ENCODE measurements around the gene VAT1L.

Gene VAT1L

DNA sequence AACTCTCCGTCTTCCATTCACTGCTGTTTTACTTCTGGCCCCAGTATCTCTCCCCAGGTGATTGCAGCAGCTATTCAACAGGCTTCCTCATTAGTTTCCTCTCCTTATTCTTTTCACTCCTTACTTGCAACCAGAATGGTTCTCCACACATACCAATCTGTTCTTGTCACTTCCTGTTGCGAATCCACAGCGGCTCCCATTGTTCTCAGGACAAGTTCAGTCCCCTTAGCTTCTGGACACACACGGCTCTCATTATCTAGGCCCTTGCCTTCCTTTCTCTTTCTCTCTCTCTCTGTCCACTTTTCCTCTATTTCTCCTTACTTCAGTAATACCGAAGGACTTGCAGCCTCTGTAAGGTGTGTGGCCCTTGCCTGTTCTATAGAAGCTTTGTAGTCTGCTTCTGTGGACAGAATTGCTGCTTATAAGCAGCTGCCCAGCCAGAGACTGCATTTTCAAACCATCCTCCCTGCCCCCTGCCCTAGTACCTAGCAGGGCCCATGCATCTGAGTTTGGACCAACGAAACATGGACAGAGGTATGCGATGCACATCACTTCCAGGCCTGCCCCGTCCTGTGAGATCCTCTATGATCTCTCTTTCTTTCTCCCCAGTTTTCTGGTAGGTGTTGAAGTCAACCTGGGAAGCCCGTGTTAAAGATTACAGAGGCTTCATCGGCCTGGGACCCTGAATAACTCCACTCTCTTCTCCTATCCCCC lies 45.7 kb downstream of the VAT1L start:
- no peak for DNase-seq (ENCODE audit: low read depth in 2 of 2)

DNA sequence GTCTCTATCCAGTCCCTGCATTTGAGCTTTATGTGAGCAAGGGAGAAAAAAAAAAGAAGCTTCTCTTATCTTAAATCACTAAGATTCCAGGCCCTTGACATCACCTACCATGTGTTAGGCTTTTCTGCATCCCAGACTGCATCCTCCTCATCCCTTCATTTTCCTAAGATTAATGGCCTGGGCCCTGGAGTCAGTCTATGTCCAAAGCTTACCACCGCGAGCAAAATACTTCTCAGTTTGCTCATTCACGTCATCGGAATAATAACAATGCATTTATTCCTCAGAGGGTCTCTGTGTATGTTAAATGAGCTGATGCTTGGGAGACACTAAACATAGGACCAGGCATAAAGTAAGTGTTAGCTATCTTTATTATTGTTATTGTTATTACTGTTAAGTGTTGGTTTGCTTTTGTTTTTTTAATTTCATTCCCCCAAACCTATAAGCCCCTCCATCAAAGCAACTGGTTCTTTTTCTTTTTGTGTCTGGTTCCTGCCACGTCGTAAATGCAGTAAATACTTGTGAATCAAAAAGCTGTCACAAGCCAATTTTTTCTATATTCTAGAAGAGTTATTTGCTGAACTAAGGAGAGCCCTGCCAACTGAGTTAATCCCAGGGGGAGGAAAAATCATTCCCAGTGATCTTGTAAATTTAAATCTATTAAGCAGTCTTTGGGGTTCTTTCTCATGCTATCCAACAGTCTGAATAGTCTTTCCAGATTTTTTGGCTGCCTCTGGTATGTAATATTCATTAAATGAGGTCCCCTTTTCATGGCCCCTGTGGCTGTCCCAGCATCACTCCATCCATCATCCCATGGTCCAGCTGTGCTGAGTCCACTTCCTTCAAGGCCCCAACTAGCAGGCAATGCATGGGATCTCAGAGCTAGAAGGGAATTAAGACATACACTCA lies 46.5 kb downstream of the VAT1L start:
- DNase-seq (ENCODE audit: low read depth in 2 of 2) = no peak

DNA sequence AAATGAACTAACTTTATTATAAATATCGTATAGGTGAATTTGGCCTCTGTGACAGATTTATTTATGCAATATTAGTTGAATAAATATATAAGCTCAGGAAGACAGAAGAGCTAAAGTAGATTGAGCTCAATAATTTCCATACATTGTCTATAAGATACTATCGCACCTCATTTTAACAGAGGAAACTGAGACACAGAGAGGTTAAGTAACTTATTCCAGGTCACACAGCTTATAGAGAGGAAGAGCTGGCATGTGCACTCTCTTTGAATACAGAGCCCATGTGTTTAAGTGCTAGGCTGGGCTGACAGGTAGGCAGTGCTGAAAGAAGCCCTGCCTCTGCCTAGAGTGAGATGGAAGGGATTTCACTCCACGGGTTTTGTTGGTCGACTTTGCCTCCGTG lies 48.4 kb downstream of the VAT1L start:
- no peak for DNase-seq (ENCODE audit: low read depth in 2 of 2)

DNA sequence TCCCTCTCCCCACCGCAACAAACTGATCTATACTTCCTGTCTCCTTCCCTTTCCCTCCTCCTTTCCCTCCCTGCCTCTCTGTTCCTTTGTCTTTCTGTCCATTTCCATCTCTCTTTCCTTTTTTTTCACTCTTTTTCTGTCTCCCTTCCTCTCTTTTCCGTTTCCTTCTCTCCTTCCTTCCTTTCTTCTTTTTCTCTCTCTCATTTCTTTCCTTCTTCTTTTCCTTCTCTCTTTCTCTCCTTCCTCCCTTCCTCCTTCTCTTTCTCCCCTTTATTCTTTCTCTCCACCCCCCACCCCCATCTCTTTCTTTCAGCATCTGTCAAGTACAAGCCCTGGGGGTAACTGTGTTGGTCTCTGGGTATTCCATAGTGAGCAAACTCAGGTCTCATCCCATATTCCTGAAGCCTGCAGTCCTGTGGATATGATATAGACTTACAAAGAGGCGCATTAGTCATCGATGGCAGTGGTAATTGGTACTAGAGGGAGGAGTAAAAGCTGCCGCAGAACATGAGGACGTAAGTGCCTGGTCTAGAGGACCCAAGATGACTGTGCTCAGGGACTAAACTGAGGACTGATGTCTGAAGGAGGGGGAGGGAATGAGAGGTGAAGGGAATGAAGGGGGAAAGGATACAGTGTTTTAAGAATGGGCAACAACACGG lies 50.4 kb downstream of the VAT1L start:
- DNase-seq (ENCODE audit: low read depth in 2 of 2) = no peak

DNA sequence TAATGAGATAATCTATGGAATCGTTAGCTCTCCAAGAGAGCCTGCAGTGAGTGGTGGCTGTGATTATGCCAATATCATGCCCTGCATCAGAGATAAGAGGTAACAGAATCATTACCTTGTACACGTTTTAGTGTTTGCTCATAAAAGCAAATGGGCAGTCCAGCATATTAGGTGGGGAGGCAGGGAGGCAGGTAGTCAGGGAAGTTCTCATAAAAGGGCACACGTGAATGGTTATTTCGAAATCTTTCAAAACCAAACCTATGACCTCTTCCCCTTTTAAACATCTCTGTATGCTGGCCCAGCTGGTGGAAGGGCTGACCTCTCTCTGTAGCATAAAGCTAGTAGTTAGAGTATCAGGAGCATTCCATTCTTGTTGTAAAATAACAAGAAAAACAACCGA lies 51.7 kb downstream of the VAT1L start:
- no peak for DNase-seq (ENCODE audit: low read depth in 2 of 2)

DNA sequence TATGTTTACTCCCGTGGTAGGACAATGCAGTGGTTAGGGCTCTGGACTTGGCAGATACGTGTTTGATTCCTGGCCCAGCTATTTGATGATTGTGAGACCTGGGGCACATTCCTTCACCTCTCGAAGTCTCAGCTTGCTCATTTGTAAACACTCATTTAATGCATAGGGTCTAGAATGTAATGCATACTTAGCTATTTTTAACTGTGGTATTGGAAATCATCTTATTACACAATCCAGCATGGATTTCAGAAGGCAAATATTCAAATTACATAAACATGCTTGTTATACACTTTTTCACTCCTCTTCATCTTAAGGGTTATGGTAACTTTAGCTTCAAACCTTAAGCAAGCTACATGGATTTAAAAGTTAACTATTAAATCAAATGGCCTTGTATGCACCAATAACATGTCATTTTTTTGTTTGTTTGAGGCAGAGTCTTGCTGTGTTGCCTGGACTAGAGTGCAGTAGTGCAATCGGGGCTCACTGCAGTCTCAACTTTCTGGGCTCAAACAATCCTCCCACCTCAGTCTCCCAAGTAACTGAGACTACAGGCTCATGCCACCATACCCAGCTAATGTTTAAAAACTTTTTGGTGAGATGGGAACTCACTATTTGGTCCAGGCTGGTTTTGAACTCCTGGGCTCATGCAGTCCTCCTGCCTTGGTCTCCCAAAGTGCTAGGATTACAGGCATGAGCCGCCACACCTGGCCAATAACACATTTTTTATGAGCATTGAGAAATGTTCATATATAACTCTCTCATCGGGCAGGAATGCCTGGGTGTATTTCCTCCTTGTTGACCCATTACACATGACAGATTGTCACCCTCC lies 52.5 kb downstream of the VAT1L start:
- DNase-seq (ENCODE audit: low read depth in 2 of 2) = no peak

DNA sequence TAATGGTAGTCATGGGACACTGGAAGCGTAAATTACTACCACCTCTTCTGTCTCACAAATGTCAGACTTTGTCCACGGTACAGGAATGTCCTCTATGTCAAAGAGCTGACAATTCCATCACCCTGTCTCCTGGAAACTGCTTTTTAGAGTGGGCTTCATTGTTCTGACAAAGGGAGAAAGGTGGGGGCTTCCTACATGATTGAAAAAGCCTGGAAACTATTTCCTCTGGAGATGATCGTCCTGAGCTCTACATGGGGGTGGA lies 53.1 kb downstream of the VAT1L start:
- no peak for DNase-seq (ENCODE audit: low read depth in 2 of 2)

DNA sequence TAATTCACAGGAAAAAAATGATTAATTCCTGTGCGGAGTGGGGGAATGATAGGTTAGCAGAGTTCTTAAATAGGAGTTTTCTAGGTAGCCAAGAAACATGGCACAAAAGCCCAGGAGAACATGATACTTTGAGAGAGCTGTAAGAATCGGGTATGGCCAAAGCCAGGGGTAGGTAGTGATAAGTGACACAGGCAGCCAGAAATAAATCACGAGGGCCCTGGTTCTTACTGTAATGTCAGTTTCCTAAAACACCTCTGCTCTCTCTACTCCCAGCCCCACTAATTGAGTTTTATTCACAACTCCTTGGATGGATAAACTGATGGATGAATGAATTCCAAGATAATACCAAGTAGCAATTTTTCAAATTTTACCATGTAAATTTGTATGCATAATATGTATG lies 54.1 kb downstream of the VAT1L start:
- no peak for DNase-seq (ENCODE audit: low read depth in 2 of 2)

DNA sequence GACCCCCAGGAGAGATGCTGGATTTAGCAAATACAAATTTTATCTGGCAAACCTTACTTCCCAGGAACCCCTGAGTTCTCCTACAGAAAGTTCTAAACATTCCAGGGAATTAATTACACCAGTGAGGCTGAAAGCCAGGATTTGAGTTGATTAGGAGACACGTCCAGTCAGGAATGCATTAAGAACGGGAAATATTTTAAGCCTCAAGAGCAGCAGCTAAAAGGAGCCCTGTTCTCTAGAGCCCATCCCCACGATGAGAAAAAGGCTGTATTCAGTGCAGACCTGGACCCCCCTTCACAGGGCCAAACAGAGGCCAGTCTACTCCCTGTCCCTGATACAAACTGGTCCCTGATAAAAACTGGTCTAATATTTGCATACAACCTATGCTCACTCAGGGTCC lies 55.0 kb downstream of the VAT1L start:
- no peak for DNase-seq (ENCODE audit: low read depth in 2 of 2)

DNA sequence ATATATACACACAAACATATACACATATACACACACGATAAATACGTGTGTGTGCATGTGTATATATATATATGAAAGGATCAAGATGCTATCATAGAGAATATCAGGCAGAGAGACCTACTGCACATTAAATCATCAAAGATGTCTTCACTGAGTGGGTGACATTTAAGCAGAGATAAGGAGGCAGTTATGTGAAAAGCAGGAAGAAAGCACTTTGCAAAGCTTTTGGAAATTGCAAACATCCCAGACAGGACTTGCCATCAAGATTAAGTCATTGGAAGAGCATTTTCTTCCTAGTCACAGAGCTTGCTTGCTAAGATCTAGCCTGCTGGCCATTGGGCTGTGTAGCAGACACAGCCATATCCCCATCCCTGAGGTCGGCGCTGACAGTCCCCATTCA lies 56.4 kb downstream of the VAT1L start:
- DNase-seq (ENCODE audit: low read depth in 2 of 2) = no peak

DNA sequence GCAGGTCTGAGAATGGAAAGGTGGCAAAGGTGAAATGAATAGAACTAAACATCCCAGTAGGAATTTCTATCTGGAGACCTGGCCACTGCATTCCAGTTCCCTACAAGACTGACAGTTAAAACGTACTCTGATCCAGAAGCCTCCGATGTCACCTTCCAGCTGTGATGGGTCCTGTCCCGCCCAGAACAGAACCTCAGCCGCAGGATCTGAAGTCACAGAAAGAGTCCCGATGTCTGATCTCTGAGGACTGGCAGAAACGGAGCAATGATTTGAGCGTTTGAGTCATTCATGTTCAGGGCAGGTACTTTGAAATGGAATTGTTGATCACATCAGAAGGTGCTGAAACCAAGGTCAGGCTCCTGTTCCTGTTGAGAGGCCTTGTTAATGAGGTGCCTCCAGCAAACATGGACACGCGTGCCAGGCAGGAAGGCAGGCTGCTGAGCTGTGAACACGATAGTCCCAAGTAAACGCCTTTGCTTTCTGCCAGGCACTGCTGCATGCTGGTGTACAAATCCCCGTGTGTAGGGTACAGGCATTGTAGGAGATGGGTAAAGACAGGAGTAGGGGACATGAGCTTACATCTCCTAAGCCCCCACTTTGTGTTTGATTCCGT lies 61.4 kb downstream of the VAT1L start:
- DNase-seq (ENCODE audit: low read depth in 2 of 2) = no peak

DNA sequence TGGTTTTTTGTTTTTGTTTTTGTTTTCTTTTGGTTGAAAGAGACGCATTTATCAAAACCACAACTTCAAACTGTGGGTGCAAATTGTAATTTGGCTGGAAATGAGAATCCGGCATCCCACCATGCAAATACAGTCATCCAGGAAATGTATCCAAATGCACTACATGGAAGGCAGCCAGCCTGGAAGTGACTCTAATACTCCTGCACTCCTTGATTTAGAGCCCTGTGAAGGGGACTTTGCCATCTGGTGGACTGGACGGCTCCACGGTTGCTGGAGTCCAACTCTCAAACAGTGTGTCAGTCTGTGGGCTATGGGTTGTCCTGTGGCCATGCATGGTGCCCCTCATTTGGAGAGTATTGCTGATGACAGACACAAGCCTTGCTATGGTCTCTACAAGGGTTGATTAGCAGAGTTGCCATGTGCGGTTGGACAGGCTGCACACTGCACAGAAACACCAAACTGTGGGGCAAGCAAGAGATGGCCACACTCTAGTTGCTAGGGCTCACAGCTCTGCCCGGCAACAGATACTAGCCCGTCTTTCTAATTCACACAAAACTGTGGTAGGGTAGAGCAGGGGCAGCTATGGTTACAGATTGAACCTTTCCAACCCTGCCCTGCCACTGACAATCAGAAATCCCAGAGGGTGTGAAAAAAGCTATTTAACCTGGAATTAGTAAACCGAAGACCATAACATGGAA lies 62.4 kb downstream of the VAT1L start:
- no peak for DNase-seq (ENCODE audit: low read depth in 2 of 2)

DNA sequence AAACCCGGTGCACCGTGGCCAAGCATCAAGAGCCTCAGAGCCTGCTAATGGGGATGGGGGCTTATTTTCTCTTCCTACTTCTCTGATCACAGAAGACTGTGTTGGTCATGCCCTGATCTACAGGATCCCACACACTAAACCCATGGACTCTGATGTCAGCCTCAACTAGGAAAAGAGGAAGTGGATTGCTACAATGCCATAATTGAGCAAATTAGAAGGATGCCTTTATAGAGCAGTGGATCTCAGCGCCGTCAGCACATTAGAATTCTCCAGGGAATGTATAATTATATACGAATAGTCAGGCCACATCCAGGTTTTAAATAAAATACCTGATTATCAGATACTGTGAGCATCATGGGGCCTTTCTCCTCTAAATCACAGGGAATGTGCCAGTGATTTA lies 64.8 kb downstream of the VAT1L start:
- no peak for DNase-seq (ENCODE audit: low read depth in 2 of 2)

DNA sequence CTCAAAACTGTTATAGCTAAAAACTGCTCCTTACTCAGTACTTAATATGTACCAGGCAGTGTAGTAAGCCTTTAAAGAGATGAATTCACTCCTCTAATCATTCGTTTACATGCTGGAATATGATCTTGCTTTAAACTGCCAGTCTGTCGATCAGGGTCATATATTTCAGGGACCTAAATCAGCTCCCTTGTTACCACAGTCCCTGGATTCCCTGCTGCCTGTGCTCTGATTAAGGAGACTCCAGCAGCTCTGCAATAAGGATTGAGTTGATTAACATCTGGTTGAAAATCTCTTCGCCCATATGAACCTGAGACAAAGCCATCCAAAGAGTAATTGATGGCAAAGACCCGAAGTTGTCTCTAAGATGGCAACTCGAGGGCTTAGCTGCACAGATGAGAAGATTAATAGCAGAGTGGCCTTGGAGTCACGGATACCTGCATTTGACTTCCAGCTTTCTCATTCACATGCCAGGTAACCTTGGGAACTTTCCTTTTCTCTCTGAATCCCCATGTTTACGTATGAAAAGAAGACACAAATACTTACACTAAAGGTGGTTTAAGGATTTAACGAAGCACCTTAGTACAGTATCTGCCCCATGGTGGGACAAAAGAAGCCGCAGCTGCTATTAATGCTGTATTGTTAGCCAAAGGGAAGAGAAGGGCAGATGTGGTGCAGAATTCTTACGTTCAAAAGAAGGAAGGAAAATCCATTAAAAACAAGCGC lies 68.2 kb downstream of the VAT1L start:
- DNase-seq (ENCODE audit: low read depth in 2 of 2) = no peak

DNA sequence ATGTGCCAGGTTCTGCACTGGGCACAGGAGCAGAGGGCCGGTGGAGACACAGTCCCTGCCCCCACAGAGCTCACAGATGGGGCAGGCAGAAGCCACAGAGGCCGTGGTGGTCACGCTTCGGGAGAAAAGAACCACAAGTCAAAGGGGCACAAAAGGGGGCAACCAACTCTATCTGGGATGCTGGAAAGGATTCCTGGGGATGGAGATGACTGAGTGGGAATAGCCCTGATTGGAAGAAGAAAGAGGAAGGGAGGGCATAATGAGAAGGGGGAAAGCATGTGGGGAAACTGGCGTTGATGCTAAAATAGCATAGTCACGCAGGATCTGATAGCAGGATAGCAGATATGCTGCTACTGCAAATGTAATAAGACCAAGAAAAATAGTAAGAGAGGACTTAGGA lies 69.7 kb downstream of the VAT1L start:
- DNase-seq (ENCODE audit: low read depth in 2 of 2) = no peak

DNA sequence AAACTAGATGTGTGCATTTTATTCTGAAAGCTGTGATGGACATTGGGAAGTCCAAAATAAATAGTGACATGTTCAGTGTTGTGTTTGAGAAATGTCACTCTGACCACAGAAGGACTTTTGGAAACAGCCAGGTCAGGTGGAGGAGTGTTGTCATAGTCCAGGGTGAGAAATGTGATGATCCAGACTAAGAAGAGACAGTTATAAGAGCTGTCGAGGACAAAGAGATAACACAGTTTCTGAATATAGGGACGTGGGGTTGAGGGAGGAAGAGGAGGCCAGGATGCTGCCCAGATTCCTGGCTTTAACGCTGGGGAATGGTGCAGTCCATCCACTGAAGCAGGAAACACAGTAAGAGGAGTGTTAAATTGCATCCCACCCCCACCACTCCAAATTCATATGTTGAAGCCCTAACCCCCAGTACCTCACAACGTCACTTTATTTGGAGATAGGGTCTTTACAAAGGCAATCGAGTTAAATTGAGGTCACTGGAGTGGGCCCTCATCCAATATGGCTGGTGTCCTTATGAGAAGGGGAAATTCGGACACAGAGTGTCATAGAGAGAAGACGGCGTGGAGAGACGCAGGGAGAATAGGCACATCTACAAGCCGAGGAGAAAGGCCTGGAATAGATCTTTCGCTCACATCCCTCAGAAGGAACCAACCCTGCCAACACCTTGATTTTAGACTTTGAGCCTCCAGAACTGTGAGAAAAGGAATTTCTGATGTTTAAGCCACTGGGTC lies 71.3 kb downstream of the VAT1L start:
- no peak for DNase-seq (ENCODE audit: low read depth in 2 of 2)

DNA sequence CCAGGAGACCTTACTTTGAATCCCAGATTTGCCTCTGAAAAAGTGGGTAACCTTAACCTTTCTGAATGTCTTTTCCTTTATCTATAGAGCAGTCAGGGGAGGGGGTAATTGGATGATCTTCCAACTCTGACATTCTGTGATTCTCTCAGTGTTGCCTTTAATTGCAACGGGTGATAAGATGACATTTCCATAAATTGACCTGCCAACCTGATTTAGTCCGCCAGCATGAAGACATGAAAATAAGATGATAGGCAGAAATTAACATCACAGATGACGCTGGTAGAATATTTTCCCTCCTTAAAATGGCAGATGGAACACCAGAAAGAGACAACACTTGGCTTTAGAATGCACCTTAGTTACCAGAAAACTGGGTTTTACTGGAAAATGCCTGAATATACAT lies 72.6 kb downstream of the VAT1L start:
- DNase-seq (ENCODE audit: low read depth in 2 of 2) = no peak

DNA sequence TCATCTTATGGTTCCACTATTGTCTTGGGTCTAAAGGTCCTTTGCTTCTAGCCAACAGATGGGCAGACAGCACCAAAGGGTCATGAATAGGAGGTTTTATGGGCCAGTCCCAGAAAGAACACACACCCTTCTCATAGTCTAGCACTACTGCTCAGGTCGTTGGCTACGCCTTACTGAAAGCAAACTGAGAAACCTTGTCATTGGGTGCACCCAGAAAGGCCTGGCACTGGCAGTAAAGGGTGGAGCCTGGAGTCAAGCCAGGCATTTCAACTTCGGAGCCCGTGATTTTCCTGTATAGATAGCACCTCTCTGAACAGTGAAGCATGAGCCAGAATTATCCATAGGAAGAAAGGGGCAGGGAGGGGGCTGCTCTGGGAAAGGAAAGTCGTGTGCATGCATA lies 74.9 kb downstream of the VAT1L start:
- DNase-seq (ENCODE audit: low read depth in 2 of 2) = no peak

DNA sequence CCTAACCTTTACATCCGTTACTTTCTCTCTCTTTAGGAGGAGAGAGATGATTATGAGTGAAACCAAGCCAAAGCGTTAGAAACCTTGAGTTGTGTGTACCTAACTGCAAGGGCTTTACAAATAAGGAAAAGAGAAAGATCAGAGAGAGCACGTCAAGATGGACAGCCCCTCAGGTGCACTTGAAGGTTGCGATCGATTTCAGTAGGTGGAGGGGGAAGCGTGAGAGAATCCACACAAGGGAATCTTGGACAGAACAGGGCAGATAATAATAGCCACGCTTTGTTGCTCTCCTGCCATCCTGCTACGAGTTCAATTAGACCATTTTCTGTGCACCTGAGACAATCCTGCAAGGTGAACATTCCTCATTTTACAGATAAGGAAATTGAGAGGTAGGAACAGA lies 78.4 kb downstream of the VAT1L start:
- DNase-seq (ENCODE audit: low read depth in 2 of 2) = no peak

DNA sequence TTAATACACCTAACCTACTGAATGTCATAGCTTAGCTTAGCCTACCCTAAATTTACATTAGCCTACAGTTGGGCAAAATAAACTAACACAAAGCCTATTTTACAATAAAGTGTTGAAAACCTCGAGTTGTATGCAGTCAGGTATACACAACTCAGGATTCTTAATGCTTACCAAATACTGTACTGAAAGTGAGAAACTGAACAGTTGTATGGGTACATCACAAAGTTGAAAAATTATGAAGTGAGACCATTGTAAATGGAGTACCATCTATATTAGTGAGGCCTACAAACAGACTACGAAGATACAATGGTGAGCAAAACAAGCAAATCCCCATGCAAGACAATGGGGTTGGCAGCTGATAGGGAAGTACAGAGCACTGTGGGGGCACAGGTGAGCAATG lies 79.7 kb downstream of the VAT1L start:
- no peak for DNase-seq (ENCODE audit: low read depth in 2 of 2)

Measured in stimulated activated CD4-positive, alpha-beta T cell treated with anti-CD3 and anti-CD28 coated beads, Interleukin-1b, Interleukin-23, amount 100 ng/mL, for 4 hours (primary cell).